Lung (tissue), 12 donors: ENCODE results near the gene RTN4RL2. TPM values are rescaled to one million over a fixed set of nuclear protein-coding genes. Genes with fewer than 3 reads are reported as not detected.

Experiments
- ATAC-seq: fragments of 200-7000 bp; cut with Tn5 transposase; one replicate; pipeline ENCODE4 v1.9.1; 2020; ENCODE audit warnings: moderate number of reproducible peaks; ENCODE audit not compliant: insufficient read depth, low FRiP score
- DNase-seq, 3 donors: peaks; one replicate each; pipeline ENCODE4 v3.0.0-alpha.2; 2013 to 2017
- H3K27ac ChIP-seq, 2 donors: one replicate each; pipeline ENCODE4 v1.5.1; 2013; ENCODE audit warnings: mild to moderate bottlenecking in 2 of 2, moderate library complexity in 2 of 2, control low read depth in 1 of 2, inconsistent platforms in 1 of 2, low read depth in 1 of 2, low read length in 1 of 2
- H3K27me3 ChIP-seq, 3 donors: one replicate each; pipeline ENCODE4 v1.5.1; 2013; ENCODE audit warnings: low read length in 2 of 3; ENCODE audit not compliant: control insufficient read depth in 3 of 3, insufficient read depth in 3 of 3
- H3K36me3 ChIP-seq, 4 donors: one replicate each; pipeline ENCODE4 v1.5.1; 2013; ENCODE audit warnings: low read length in 4 of 4, mild to moderate bottlenecking in 1 of 4, moderate library complexity in 1 of 4; ENCODE audit not compliant: control insufficient read depth in 4 of 4, insufficient read depth in 4 of 4
- H3K4me1 ChIP-seq, 5 donors: one replicate each; pipeline ENCODE4 v1.5.1; 2013; ENCODE audit warnings: low read length in 5 of 5, mild to moderate bottlenecking in 2 of 5, moderate library complexity in 1 of 5; ENCODE audit not compliant: control insufficient read depth in 5 of 5, insufficient read depth in 5 of 5
- H3K4me3 ChIP-seq: one replicate; pipeline ENCODE4 v1.5.1; 2013; ENCODE audit warnings: mild to moderate bottlenecking, control low read depth, moderate library complexity
- H3K9ac ChIP-seq, 2 donors: one replicate each; pipeline ENCODE4 v1.5.1; 2013; ENCODE audit warnings: low read length in 2 of 2, control low read depth in 1 of 2; ENCODE audit not compliant: insufficient read depth in 1 of 2
- H3K9me3 ChIP-seq, 4 donors: one replicate each; pipeline ENCODE4 v1.5.1; 2013; ENCODE audit warnings: low read length in 3 of 4, mild to moderate bottlenecking in 1 of 4, moderate library complexity in 1 of 4; ENCODE audit not compliant: control insufficient read depth in 4 of 4, insufficient read depth in 3 of 4
- WGBS, 2 donors: extraction: QIAGEN DNeasy Blood & Tissue Kit; methylation state at CpG; one replicate each; pipeline ENCODE4 v1.1.7; 2013; 5-methylcytosine and 5-hydroxymethylcytosine counted together
- polyA plus RNA-seq, 2 donors: library from polyadenylated mRNA; stranded (reverse); fragments of 200-250 nt; gene quantifications; one replicate each; pipeline ENCODE4 v1.2.1, GENCODE V29; 2013
- total RNA-seq, 2 donors: library from RNA; depleted of rRNA in 1 of 2; stranded (reverse); fragments of >200 nt in 1 of 2; gene quantifications; one replicate each; pipeline ENCODE4 v1.2.1, GENCODE V29; 2014 to 2021
- TF ChIP-seq, protein P1 (sequence below): IDR thresholded peaks from 2 replicates; pipeline ENCODE4 v1.5.1; 2012; ENCODE audit warnings: mild to moderate bottlenecking; ENCODE audit errors: control extremely low read depth, extremely low read depth
- donor health status: control.
- donor health status: control.
- donor health status: Bipolar disorder and iron deficiency.
- donor health status: healthy.
- donor health status: DM: yes; HTN: yes; CAD: no.

Gene RTN4RL2
- total and polyA plus RNA-seq, 4 donors = 0.31 to 4.8 (median 1.6) TPM

DNA sequence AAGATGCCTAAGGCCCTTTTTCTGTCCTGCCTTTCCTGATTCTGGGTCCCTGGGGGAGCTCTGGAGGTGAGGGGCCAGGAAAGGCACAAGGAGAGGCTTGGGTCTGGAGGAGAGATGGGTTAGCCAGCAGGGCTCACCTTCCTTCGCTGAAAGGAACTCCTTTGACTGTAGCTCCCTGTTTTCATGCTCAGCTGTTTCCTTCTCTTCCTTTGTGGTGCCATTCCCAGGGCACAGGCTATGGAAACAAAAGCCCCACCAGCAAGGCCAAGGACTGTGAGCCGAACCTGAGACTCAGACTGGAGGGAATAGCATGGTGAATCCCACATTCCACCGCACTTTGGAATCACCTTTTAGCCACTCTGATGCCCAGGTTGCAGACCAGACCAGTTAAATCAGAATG, 43.9 kb upstream of the RTN4RL2 start:
- H3K27me3 ChIP-seq = no peaks in the 10 kb centered on the region
- TF ChIP-seq, protein P1, sequence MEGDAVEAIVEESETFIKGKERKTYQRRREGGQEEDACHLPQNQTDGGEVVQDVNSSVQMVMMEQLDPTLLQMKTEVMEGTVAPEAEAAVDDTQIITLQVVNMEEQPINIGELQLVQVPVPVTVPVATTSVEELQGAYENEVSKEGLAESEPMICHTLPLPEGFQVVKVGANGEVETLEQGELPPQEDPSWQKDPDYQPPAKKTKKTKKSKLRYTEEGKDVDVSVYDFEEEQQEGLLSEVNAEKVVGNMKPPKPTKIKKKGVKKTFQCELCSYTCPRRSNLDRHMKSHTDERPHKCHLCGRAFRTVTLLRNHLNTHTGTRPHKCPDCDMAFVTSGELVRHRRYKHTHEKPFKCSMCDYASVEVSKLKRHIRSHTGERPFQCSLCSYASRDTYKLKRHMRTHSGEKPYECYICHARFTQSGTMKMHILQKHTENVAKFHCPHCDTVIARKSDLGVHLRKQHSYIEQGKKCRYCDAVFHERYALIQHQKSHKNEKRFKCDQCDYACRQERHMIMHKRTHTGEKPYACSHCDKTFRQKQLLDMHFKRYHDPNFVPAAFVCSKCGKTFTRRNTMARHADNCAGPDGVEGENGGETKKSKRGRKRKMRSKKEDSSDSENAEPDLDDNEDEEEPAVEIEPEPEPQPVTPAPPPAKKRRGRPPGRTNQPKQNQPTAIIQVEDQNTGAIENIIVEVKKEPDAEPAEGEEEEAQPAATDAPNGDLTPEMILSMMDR = no peak
- H3K36me3 ChIP-seq = peaks cover 10 to 54% (median 33%) of the 10 kb centered on the region in 4 donors
- H3K4me1 ChIP-seq = peaks cover 0 to 4% (median 0%) of the 10 kb centered on the region in 5 donors
- DNase-seq (no peak), ATAC-seq (no peak)
- WGBS, 2 donors = 92 to 93% methylated on average over 3 of the region's 3 CpGs
- no peak overlapping the region for H3K9ac ChIP-seq
- no peaks in the 10 kb centered on the region for H3K9me3 ChIP-seq
- H3K27ac ChIP-seq = peak overlapping the region in 1 of 2 donors; percentile 4
- no peak overlapping the region for H3K4me3 ChIP-seq

DNA sequence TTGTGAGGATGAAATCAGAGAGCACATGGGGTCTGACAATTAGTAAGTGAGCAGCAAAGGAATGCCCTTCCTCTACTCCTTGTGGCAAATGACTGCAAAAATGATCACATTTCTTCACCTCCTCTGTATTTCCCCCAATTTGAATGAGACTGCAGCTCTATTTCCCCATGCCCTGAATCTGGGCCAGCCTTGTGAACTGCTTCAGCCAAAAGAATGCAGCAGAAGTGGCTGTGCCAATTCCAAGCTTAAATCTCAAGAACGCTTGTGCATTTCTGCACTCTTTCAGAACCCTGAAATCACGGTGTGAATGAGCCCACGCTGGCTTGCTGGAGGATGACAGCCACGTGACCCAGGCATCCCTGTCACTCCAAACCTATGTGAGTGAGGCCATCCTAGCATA, 43.3 kb upstream of the RTN4RL2 start:
- no peaks in the 10 kb centered on the region for H3K27me3 ChIP-seq
- ATAC-seq (peak; percentile 24), DNase-seq (peak; percentile 29 to 80 (median 52))
- H3K27ac ChIP-seq = no peak overlapping the region
- H3K9me3 ChIP-seq = no peaks in the 10 kb centered on the region
- no peak overlapping the region for H3K4me3 ChIP-seq
- H3K36me3 ChIP-seq = peaks cover 10 to 54% (median 34%) of the 10 kb centered on the region in 4 donors
- 57 to 61% methylated on average over 4 of the region's 4 CpGs for WGBS, 2 donors
- TF ChIP-seq, protein P1 = no peak
- H3K4me1 ChIP-seq = peaks cover 0 to 4% (median 0%) of the 10 kb centered on the region in 5 donors
- no peak overlapping the region for H3K9ac ChIP-seq

DNA sequence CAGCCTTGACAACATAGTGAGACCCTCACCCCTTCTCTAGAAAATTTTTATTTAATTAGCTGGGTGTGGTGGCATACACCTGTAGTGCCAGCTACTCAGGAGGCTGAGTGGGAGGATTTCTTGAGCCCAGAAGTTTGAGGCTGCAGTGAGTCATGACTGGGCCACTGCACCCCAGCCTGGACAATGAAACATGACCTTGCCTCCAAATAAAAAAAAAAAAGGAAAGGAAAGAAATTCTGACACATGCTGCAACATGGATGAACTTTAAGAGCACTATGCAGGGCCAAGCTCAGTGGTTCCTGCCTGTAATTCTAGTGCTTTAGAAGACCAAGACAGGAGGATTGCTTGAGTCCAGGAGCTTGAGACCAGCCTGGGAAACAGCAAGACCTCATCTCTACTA, 42.2 kb upstream of the RTN4RL2 start:
- TF ChIP-seq, protein P1 = no peak
- Histone ChIP-seq H3K4me1 (peaks cover 0 to 4% (median 0%) of the 10 kb centered on the region in 5 donors), H3K36me3 (peaks cover 10 to 56% (median 34%) of the 10 kb centered on the region in 4 donors)

DNA sequence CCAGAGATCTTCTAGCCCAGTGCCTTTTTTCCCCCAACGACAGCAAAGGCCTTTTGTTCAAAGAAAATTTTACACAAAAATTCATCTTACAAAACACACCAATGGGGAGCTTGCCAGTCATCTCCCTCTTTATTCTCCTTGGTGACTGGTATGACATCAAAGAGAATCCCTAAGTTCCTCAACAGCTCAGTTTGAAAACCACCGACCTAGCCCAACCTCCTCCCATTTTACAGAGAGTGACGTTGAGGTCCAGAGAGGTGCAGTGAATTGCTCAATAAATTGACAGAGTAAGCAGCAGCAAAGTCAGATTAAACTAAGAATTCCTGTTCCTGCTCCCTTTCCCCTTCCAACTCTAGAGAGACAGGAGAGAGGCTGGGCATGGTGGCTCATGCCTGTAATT, 41.2 kb upstream of the RTN4RL2 start:
- Histone ChIP-seq H3K9ac (no peak overlapping the region), H3K4me3 (no peak overlapping the region), H3K9me3 (no peaks in the 10 kb centered on the region), H3K4me1 (peaks cover 0 to 8% (median 0%) of the 10 kb centered on the region in 5 donors), H3K27me3 (no peaks in the 10 kb centered on the region), H3K36me3 (peaks cover 10 to 49% (median 31%) of the 10 kb centered on the region in 4 donors), H3K27ac (no peak overlapping the region)
- WGBS, 2 donors = 84 to 86% methylated on average over 3 of the region's 3 CpGs
- ATAC-seq (no peak), DNase-seq (no peak)
- TF ChIP-seq, protein P1 = no peak

More for the DNA sequence above, 42.2 kb upstream of the RTN4RL2 start:
- no peak for DNase-seq
- no peak overlapping the region for H3K9ac ChIP-seq
- H3K9me3 ChIP-seq = no peaks in the 10 kb centered on the region
- H3K4me3 ChIP-seq = no peak overlapping the region
- H3K27me3 ChIP-seq = no peaks in the 10 kb centered on the region
- ATAC-seq = no peak
- H3K27ac ChIP-seq = no peak overlapping the region
